Measurements from ENCODE around the gene PITPNB. TPM values are rescaled to one million over a fixed set of nuclear protein-coding genes. Genes with fewer than 3 reads are reported as not detected.
A peak's percentile ranks its signal among the peaks of the same experiment; 100 is the strongest.

The PITPNB gene
- total RNA-seq, 4 donors from 2014 or later, result 49.2 to 95.0 (median 75.6) TPM

GRCh38 chr22:27827604-27828587, 91.2 kb downstream of the PITPNB start:
- no peak for TF ChIP-seq CTCF (IDR thresholded peaks at IDR 0.05)
- DNase-seq (ENCODE audit: low spot score) (no peak), ATAC-seq (ENCODE audit: low FRiP score) (peak; percentile 65)

GRCh38 chr22:27825174-27825573, 93.9 kb downstream of the PITPNB start:
- DNase-seq (ENCODE audit: low spot score) (no peak), ATAC-seq (ENCODE audit: low FRiP score) (no peak)
- TF ChIP-seq CTCF (IDR thresholded peaks at IDR 0.05), result no peak

GRCh38 chr22:27823221-27823620, 95.8 kb downstream of the PITPNB start:
- DNase-seq (ENCODE audit: low spot score) (no peak), ATAC-seq (ENCODE audit: low FRiP score) (no peak)
- no peak for TF ChIP-seq CTCF (IDR thresholded peaks at IDR 0.05)

GRCh38 chr22:27820896-27821866, 97.9 kb downstream of the PITPNB start:
- TF ChIP-seq CTCF (IDR thresholded peaks at IDR 0.05), result no peak
- DNase-seq (ENCODE audit: low spot score), result no peak
- ATAC-seq (ENCODE audit: low FRiP score), result no peak

GRCh38 chr22:27816552-27816951, 102.5 kb downstream of the PITPNB start:
- TF ChIP-seq CTCF (IDR thresholded peaks at IDR 0.05), result no peak
- DNase-seq (ENCODE audit: low spot score) (no peak), ATAC-seq (ENCODE audit: low FRiP score) (no peak)

GRCh38 chr22:27815826-27816530, 103.1 kb downstream of the PITPNB start:
- DNase-seq (ENCODE audit: low spot score) (no peak), ATAC-seq (ENCODE audit: low FRiP score) (no peak)
- no peak for TF ChIP-seq CTCF (IDR thresholded peaks at IDR 0.05)

Measured in omental fat pad (tissue), 4 donors.